RWPE1 (cell line): Measurements from ENCODE around the gene MAPK8IP3.

Experiments used
- CTCF ChIA-PET: fragments of 350-600 bp; sonication (Branson Sonifier 250); formaldehyde crosslinking; extraction: SDS; loops from one replicate; lab custom pipeline; 2021; lab: Yijun Ruan, JAX
- POLR2A ChIA-PET: fragments of 400-600 bp; formaldehyde crosslinking; extraction: SDS; loops from one replicate; lab custom pipeline; 2020; ENCODE audit warnings: antibody characterized with exemption; ENCODE audit not compliant: low non-redundant PET; lab: Yijun Ruan, JAX
- DNase-seq: peaks from one replicate; pipeline ENCODE4 v3.0.0; 2012; ENCODE audit warnings: low spot score
- H3K27ac ChIP-seq: fragments of 450-650 bp; 2 replicates; pipeline ENCODE4 v1.5.1; 2017
- TF ChIP-seq, protein P1 (sequence below): fragments of 450-650 bp; conservative IDR thresholded peaks from 2 replicates; pipeline ENCODE4 v1.5.1; 2017; ENCODE audit warnings: low read depth, mild to moderate bottlenecking

Gene MAPK8IP3

DNA sequence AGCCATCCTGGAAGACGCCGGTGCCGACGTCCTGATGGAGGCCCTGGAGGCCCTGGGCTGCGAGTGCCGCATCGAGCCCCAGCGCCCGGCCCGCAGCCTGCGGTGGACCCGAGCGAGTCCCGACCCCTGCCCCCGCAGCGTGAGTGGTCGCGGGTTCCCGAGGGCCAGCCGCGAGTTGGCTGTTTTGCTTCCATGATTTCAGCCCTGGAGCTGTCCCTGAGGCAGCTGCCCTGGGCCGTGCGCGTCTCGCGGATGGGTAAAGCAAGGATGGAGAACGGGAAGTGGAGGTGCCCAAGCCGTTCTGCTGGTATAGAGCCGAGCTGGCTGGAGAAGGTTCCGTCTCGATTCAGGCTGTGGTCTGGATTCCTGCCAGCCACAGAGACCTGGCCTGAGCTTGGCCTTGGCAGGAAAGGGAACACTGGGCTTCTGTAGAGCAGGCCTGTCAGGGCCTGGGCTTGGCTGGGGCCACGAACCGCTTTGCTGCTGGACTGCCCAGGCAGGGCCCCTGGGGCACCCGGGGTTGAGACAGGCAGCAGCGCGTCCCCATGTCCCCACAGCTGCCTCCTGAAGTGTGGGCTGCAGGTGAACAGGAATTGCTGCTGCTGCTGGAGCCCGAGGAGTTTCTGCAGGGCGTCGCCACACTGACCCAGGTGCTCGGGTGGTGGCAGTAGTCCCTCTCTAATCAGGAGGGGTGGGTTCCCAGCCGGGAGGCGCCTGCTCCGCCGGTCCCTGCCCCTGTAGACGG is 67.9 kb downstream of the MAPK8IP3 start:
- H3K27ac ChIP-seq, result peak overlapping the region; percentile 92
- TF ChIP-seq, protein P1, sequence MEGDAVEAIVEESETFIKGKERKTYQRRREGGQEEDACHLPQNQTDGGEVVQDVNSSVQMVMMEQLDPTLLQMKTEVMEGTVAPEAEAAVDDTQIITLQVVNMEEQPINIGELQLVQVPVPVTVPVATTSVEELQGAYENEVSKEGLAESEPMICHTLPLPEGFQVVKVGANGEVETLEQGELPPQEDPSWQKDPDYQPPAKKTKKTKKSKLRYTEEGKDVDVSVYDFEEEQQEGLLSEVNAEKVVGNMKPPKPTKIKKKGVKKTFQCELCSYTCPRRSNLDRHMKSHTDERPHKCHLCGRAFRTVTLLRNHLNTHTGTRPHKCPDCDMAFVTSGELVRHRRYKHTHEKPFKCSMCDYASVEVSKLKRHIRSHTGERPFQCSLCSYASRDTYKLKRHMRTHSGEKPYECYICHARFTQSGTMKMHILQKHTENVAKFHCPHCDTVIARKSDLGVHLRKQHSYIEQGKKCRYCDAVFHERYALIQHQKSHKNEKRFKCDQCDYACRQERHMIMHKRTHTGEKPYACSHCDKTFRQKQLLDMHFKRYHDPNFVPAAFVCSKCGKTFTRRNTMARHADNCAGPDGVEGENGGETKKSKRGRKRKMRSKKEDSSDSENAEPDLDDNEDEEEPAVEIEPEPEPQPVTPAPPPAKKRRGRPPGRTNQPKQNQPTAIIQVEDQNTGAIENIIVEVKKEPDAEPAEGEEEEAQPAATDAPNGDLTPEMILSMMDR, result peak; percentile 57
- CTCF ChIA-PET, result interaction anchor here (0.5 to 0.7 kb wide), 3 partner anchors 23 to 33 kb away, joined by 3 read pairs; no protein-coding TSS in a partner anchor
- peak; percentile 40 for DNase-seq
- POLR2A ChIA-PET, result interaction anchor here (0.8 to 0.9 kb wide), 2 partner anchors 9 to 48 kb away, joined by 3 to 5 read pairs; partner anchors contain the start of genes NUBP2 and SPSB3

DNA sequence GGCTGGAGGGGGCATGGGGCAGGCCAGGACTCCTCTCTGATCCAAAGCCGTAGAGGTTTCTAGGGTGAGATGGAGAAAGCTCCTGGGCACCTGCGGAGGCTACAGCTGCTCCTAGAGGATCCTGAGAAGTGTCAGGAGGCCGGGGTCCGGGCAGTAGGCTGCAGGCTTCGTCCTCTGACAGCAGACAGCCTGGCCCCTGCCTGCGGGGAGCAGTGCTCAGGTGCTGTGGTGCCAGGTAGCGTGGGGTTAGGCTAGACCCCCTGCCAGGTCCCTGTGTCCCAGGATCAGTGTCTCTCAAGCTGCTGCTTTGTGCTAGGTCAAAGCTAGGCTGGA is 68.4 kb downstream of the MAPK8IP3 start:
- POLR2A ChIA-PET, result interaction anchor here (0.9 kb wide), 1 partner anchor 8 kb away, joined by 5 read pairs; the partner anchor contains the start of genes NUBP2 and SPSB3
- no peak for DNase-seq
- CTCF ChIA-PET, result interaction anchor here (0.7 kb wide), 1 partner anchor 23 kb away, joined by 3 read pairs; no protein-coding TSS in a partner anchor
- H3K27ac ChIP-seq, result peak overlapping the region; percentile 92
- TF ChIP-seq, protein P1, result no peak

DNA sequence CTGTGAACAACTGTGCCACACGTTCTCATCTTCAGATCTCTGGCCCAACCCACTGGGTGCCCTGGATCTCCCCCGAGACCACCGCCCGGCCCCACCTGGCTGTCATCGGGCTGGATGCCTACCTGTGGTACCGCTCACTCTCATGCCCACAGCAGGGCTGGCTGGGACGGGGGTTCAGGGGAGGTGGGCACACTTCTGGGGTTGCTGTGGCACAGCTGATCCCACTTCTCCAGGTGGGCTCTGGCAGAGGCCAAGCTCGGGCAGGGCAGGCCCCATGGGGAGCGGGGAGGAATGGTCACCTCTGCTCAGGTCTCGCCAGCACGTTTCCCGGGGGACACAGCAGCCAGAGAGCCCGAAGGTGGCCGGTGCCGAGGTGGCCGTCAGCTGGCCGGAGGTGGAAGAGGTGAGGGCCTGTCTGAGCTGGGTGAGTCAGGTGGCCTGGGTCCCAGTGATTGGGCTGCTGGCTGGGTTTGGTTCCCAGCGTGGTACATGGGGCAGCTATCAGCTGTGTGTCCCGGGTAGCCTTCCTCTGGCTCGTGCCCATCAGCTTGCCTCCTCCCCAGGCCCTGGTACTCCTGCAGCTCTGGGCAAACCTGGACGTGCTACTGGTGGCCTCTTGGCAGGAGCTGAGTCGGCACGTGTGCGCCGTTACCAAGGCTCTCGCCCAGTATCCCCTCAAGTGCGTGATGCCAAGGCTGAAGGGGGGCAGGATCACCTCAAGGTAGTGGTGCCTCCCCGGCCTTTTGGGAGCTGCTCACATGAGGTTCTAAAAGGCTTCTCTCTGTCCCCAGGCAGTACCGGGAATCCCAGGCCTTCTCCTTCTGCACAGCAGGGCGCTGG is 69.2 kb downstream of the MAPK8IP3 start:
- DNase-seq, result no peak
- peak overlapping the region; percentile 92 for H3K27ac ChIP-seq
- POLR2A ChIA-PET, result no interaction called here
- TF ChIP-seq, protein P1, result no peak
- CTCF ChIA-PET, result no interaction called here

DNA sequence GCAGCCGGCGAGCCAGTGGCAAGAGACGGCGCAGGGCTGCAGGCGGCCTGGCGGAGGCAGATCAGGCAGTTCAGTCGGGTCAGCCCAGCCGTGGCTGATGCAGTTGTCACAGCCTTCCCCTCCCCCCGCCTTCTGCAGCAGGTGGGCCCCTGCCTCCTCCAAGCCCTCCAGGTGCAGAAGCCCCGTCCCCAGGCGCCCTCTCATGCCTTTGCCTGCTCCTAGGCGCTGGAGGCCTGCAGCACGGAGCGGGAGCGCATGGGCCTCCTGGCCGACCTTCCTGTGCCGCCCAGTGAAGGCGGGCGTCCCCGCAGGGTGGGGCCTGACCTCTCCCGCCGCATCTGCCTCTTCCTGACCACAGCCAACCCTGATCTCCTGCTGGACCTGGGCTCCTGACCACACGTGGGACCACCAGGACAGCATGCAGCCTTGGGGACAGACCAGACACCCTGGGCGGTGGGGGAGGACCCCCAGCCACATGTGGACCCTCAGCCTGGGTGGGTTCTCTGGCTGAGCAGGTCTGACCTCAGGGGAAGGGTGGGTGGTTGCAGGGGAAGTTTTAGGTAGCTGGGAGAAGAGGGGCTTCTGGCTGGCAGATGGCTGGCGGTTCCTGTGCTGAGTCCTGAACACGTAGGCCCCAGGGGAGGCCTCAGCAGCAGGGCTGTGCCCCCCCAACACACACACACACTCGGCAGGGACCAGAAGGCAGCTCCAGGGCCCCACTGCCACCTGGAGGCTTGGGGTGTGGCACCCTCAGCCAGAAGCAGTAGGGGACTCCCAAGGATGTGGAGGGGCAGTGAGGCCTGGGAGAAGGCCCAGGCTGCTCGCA is 70.1 kb downstream of the MAPK8IP3 start:
- H3K27ac ChIP-seq, result peak overlapping the region; percentile 92
- CTCF ChIA-PET, result no interaction called here
- POLR2A ChIA-PET, result interaction anchor here (0.5 kb wide), 1 partner anchor 39 kb away, joined by 5 read pairs; no protein-coding TSS in a partner anchor
- TF ChIP-seq, protein P1, result no peak
- DNase-seq, result no peak

DNA sequence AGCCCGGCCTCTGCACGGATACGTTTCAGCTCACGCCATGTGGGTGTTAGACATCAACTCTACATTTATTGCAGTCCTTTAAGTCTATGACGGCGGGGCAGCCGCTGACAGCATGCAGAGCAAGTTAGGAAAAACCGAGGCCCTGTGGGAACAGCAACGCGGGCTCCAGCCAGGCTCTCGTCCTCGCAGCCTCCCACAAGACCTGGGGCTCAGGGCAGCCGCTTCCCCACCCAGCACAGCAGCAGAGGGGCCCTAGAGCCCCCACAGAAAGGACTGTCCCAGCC is 70.6 kb downstream of the MAPK8IP3 start:
- H3K27ac ChIP-seq, result peak overlapping the region; percentile 92
- DNase-seq, result no peak
- TF ChIP-seq, protein P1, result no peak
- ChIA-PET CTCF (no interaction called here), POLR2A (interaction anchor here (0.5 kb wide), 1 partner anchor 39 kb away, joined by 5 read pairs; no protein-coding TSS in a partner anchor)
